Hepatic stellate cell (primary cell): ENCODE data around the gene CCDC141.

Experiments
- DNase-seq: peaks from one replicate; pipeline ENCODE4 v3.0.0; 2011; ENCODE audit warnings: low spot score

The CCDC141 gene

DNA sequence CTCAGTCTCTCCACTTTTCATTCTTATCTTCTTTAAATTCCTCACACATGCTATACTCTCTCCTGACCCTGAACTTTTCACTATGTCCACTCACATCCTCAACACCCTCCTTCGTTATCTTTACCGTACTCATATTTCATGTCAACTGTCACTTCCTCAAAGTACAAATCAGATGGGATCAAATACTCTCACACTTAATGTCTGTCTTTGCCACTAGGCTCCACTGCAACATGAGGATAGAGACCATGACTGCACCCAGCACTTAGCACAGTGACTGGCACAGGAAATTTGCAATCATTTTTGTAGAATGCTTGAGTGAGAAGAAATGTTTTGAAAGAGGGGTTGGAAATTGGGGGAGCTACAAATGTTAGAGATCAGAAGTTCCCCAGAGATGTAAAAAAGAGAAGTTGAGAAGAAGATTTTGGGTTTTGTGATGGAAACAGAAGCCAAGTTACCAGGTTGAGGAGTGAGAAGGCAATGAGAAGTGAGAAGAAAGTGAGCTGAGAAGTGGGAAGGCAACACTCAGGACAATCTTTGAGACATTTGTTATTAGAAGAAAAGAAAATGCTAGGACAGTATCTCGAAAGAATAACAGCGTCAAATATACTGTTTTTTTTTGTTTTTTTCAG lies 87.0 kb downstream of the CCDC141 start:
- no peak for DNase-seq

DNA sequence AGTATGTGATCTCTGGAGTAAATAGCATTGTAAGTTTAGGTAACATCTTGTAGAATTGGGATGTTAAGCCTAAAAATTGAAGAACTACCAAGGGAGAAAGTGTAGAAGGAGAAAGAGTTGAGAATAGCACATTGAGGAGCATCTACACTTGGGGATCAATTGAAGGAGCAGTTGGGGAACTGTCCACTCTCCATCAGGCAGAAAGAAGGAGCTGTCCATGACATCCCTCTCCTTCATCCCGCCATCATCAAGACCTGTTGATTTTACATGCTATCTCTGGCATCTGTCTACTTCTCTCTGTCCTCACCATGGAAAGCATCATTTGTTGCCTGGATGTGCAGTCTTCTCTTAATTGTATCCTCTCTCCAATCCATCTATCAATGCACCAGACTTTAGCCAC lies 87.8 kb downstream of the CCDC141 start:
- DNase-seq: no peak

DNA sequence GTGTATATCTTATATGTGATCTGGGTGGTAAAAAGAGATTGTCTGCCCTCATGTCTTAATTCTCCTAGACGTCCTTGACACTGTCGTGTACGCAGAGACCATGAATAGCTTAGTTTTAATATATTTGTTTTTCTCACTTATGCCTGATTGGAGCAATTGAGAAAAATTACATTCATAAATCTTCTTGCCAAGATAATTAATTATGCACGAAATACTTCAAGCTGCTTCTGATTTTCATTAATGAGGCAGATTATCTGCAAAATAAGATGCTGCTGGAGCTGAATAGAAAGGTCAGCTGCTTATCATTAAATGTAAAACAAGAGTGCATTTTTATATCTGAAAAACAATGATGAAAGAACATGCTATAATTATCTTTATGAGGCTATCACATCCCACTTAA lies 95.9 kb downstream of the CCDC141 start:
- no peak for DNase-seq

DNA sequence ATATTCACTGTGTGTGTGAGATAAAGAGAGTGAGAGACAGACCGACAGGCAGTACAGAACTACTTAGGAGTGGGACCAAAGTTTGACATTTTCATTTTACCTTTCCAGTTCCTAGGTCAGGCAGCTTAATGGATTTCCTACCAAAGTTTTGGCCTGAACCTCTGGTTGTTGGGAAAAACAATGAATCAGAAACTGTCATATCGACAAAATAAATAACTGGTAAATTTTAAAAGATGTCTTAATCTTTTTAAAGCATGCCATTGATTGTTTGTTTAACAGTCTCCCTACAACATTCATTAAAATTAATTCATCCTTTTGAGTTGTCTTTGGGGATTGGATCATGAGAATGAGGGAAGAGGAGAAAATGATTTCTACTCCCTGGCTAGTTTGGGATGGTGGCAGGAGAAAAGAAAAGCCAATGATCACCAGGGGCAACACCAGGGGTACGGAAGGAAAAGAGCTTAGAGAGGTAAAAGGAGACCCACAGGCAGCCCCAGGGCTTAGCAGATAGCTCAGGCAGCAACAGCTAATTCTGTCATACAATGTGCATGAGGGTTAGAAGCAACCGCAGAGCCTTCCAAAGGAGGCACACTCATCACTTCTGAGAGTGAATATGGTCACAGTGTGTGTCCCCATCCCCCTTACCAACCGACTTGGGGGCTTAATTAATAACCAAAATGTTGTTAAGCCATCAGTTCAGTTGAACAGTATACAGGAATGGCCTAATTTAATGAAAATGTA lies 98.5 kb downstream of the CCDC141 start:
- no peak for DNase-seq

DNA sequence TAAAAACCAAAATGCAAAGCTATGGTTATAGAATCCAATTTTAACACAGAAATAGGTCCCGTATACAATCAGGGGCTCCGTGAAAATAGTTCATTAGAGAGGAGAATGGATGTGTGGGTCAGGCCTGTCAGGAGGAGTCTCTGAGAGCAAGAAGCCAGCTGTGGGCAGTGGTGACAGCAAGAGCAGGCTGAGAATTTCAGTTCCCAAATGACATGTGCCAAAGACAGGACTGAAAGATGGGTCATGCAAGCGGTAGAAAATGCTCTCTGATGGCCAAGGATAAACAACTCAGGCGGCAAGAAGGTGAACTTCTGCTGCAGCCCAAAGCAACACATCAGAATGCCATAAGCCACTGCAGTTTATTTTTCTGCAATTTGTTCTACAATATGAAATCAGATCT lies 100.4 kb downstream of the CCDC141 start:
- DNase-seq: no peak

DNA sequence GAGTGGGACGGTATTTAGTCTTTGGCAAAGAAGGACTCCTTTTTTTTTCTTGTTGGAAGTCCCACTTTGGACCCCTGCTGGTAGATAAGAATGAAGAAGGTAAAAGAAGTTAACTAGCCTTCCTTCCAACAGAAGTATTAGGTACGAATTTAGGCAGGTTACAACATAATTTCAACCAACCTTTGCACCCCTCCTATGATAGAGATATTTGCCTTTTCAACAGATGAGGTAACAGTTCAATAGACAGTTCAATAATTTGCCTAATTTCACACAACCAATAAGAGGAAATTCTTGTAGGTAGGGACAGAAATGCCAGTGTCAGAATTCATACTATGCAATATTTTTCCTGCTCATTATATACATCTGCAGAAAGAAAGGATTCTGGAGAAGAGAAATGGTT lies 100.8 kb downstream of the CCDC141 start:
- DNase-seq: no peak

DNA sequence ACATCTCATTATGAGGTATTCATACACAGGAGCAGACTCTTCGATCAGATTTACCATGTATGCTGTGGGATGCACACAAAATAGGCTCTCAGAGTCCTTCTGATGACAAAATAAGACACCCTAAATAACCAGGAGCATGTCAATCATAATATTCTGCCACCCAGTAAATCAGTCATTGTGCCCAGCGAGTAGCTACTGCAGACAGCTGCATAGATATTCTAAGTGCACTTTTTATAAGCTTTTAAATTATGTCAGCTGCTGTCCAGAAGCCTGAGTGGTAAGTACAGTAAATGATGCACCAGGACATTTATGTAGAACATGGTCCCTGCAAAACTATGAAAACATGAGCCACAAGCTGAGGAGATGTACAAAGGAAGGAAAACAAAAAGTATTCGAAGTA lies 102.9 kb downstream of the CCDC141 start:
- no peak for DNase-seq

DNA sequence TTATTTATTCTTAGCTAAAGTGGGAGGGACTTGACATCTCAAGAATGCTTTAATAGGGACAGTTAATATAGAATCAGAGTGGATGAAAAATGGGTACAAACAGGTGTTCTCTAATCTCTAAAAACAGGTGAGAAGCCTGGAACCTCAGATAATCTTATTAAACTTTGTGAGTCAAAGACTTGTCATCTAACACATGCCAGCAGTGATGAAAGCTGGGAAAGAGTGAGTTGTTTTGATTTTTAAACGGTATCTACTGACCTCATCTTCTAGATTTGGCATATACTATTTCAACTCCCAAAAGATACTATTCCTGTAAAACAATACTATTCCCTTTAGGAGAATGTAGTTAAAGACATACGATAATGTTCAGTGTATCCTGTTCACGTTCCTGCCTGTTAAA lies 103.4 kb downstream of the CCDC141 start:
- DNase-seq: no peak

DNA sequence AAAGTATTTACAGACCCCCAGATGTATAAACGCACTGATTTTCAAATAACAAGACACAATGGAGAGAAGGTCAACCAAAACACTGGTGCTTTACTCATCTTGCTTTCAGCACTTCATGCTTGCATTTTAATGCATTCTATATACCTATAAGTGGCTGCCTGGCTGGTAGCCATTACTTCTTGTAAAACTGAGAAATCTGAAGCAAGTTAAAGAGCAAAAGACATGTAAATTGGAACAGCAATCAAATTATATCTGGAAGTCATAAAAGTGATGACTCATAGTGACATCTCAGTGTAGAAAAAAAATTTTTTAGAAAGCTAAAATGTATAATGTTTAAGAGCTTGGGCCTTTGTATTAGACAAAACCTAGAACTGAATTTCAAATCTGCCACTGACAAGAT lies 106.2 kb downstream of the CCDC141 start:
- DNase-seq: no peak

DNA sequence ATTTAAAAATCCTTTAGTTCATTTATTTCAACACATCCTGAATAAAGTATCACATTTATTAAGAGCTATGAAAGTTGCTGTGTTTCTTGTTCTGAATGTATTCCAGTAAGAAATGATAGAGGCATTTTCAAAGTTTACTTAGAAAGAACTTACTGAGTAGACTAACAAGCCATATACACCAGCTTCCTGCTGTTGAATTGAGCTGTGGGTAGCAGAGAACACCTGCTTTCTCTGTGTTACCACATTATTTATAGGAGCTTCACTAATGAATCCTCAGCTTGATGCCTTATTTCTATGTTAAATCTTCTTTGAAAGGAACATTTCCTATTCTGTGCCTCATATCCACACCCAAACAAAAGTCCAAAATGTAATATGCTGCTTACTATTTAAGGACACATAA lies 115.4 kb downstream of the CCDC141 start:
- DNase-seq: no peak

DNA sequence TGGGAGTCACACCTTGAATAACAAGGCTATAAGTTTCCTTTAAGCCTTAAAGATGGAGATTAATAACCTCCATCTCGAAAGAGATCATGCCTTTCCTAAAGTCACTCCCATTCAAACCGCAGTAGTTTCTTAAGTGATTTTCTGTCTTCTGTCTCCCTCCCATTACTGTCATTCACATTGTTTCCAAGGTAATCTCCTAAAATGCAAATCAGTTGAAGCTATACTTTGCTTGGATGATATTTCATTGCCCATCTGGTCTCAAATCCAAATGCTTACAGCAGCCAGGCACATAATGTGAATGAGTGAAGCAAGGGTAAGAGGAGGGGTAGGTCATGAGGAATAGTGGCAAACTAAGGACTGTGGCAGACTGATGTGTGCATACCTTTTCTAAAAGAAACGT lies 116.4 kb downstream of the CCDC141 start:
- DNase-seq: no peak

DNA sequence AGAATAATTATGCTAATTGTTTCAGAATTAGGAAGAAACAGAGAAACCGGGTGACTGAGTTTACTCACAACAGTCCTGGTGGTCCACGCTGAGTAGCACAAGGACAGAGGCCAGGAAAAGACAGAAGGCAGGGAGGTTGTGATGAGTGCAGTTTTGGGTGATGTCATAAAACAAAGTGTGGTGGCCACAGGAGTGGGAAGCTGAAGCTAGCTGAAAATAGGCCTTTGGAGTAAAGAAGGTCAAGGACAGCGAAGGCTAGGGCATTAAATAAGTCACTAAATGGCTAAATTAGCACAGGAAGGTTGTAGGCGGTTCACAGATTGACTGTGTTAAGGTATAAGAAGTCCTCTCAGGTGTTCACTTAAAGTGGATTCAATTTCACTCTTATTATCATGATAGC lies 121.9 kb downstream of the CCDC141 start:
- no peak for DNase-seq

DNA sequence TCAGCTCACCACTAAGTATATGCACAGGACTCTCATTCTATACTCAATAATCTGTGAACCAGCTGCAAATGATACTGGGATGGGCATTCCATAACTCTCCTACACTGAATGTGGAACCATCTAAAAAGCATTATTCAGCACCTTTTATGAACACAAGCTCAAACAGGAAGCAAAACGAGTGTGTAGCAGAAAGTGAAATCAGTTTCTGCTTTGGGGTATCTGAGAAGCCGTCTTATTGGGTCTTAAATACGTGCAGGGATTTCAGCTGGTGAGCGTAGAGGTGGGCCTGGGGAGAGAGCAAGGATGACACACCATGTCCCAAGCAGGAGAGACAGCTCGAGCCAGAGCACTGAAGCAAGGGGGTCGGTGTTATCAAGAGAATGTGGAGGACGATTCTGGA lies 122.8 kb downstream of the CCDC141 start:
- DNase-seq: no peak

DNA sequence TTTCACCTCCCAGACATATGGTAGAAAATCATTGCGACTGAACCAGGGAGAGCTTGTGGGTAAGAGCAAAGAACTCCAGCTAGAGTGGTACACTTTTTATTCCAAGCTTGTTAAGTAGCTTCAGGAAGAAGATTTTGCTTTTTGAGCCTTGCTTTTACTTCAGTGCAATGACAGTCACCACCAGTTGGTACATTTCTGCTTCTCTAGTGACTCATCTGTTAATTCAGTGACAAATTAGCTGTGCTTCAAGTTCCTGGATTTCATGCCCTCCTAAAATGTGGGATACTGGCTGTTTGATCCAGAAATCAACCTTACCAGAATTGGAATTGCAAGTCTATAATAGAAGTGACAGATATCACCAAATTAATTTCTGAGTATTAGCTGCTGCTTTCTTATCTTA lies 125.1 kb downstream of the CCDC141 start:
- no peak for DNase-seq

DNA sequence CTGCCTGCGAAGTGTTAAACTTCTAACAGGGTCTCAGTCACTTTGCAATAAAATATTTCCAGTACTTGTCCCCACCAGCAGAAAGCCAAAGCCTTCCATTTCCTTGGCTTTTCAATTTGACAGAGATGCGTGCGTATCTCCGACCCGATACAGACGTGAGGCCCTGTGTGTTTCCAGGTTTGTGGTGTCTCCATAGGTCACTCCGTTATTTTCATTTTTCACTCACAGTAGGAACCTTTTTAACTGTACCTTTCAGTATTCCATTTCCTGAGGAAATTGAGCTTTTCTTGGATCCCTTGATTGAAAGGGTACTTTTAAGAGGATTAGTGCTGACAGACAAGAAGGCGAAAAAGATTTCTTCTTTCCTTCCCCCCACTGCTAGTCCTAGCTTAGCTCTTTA lies 126.4 kb downstream of the CCDC141 start:
- no peak for DNase-seq

DNA sequence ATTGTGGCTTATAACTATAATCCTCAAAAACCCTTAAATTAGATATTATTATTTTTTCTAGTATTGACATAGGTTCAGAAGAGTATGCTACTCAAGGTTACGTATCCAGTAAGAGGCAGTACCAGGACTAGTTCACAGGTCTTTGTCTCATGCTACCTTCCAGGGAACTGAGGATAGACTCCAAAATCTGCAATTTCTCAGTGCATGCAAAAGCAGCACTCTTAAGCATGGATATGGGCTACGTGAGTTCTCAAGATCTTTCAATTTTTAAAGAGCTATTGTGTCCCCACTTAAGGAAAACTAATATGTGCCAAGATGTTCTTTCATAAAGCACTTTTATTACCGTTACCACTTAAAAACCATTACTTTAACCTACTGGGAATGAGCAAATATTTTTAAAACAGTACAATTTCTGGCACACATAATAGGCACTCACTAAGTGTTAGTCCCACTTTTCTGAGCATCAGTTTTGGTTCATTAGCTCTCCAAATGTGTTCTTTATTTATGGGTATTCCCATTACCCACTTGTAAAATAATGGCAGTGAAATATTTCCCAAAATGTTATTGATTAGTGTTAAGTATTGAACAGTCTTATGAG lies 128.9 kb downstream of the CCDC141 start:
- DNase-seq: no peak

DNA sequence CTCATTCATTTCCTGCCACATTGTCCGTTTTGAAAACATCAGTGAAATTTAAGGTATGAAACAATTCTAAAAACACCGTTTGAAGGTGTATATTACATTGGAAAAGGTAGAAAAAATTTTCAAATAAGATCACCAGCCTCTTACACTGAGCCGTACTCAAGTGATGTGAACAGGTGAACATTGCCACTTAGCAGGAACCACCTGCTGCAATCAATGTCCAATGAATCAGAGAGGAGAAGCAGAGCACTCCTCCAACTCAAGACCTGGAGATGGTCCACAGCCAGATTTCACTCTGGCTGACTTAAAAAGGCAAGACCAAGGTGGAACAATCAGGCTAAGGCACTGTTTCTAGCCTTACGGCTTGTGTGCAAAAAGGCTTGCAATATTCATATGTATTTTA lies 132.4 kb downstream of the CCDC141 start:
- DNase-seq: no peak

DNA sequence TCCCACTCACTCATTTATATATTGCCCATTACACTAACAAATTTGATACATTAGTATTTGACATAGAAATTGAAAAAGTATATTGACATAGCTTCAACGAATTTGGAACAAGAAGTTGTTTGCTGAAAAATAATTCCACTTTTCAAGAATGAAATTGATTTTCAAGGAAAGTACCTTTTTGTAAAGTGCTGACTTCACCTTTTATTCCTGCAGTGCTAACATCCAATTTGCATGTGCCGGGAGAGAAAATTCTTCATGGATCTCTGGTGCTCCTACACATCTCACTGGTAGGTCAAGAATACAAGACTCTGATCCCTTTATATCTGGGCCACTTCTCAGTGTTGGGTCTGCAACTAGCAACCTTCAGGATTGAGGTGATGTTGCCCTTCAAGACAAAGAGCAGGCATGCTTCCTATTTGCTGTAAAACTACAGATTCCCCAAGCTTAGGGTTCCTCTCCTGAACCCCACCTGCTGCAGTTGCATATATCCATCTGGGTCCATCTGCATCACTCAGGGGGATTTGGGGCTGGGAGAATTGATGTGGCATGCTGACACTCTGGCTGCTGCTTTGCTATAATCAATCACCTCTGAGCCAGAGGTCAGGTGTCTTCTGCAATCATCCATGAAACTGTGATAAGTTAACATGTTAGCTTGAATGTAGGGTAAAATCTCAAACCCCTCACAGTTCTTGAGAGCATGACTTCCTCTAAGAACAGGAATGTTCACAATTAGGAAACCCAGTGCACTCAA lies 134.3 kb downstream of the CCDC141 start:
- DNase-seq: no peak

DNA sequence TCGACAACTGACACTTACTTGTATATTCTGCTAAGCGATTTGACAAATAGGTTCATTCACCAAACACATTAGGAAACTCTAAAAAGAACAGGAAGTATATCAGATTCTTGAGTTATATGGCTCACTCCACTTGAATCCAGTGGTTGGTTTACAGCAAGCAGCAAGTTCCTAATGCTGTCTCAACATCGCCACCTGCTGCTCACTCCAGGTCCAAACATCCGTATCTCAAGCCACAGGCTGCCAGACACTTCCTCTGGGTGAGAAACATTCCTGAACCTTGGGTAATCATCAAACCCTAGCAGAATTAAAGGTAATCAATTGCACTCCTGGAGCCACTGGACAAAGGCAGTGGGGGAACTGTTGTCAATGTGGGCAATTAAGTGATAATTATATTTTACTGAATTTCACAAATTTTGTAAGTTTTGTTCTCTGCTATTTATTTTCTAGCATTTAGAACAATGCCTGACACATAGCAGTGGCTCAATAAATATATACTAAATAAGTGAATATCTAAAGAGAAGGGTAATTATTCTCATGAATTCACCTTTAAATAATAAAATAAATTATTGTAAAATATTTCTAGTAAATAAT lies 135.6 kb downstream of the CCDC141 start:
- DNase-seq: peak; percentile 56

DNA sequence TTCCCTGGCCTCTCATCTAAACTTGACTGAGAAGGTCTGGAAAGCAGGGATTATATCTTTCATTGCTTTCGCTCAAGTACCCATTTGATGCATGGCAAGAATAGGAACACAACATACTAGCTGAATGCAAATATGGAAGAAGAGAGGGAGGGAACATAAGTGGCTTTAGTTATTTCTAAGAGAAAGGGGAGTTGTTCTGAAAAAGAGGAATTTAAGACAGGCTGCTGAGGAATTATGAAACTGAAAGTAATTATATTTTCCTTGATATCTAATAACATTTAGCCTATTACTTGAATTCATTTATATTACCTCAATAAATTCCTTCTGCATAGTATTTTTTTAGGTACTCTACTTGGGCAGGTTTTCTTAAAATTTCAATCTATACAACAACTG lies 136.9 kb downstream of the CCDC141 start:
- DNase-seq: no peak

DNA sequence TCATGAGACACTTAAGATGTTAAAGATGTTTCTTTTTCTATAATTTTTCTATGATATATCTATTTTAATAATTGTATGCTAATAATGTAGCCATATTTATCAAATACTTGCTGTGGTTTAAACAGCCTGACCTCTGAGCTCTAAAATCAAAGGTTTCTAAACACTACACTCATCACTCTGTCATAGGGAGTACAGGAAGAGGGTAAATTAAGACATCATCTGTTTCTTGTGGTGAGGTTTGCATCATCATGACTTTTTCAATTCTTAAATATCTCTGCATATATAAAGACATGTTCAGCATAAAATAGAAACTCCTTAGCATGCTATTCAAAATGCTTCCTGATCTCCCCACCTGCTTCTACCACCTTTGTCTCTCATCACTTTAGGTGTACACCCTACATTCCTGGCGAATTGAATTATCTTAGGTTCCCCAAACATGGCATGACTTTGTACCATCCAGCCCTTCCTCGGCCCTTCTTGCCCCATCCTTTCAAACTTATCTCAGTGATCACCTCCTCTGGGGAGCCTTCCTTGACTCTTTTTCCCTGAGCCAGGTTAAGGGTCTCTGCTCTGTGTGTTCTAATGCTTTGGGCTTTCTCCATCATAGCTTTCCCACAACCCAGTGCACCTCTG lies 137.4 kb downstream of the CCDC141 start:
- DNase-seq: no peak

DNA sequence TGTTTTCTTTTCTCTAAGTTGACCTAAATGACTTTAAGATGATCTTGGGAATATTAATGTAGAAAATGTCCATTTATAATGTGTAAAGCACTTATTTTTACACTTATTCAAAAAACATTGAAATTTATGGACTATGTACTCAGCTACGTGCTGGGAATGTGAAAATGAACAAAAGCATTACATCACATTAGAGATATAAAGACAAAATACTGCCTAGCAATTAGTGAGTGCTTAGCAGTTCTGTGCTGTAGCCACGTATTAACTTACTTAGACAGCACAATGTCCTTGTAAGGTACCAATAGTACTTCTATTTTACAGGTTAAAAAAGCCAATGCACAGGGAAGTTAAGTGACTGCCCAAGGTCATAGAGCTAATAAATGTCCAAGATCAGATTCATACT lies 138.9 kb downstream of the CCDC141 start:
- no peak for DNase-seq
